SK-N-SH treated with all-trans-retinoic acid at 6 μM for 48 hours (cell line): ENCODE data around the gene OXNAD1.

Experiments
- ATAC-seq: fragments of 200-7000 bp; cut with Tn5 transposase; 3 replicates; pipeline ENCODE4 v1.9.1; 2020; ENCODE audit warnings: mild to moderate bottlenecking, moderate library complexity
- ARNTL ChIP-seq: fragments of 450-650 bp; formaldehyde crosslinking; IDR thresholded peaks from 2 replicates; pipeline ENCODE4 v1.5.0; 2020; ENCODE audit warnings: low read depth, mild to moderate bottlenecking, moderate library complexity, borderline replicate concordance
- BACH2 ChIP-seq: fragments of 250-450 bp; sonication (Bioruptor Pico); IDR thresholded peaks from 2 replicates; pipeline ENCODE4 v1.9.0; 2021; ENCODE audit warnings: mild to moderate bottlenecking, borderline replicate concordance
- CSDC2 ChIP-seq: fragments of 250-450 bp; sonication (Bioruptor Pico); IDR thresholded peaks from 2 replicates; pipeline ENCODE4 v1.5.0; 2020; ENCODE audit warnings: mild to moderate bottlenecking, moderate library complexity
- ESRRG ChIP-seq: fragments of 250-450 bp; sonication (Bioruptor Pico); IDR thresholded peaks from 2 replicates; pipeline ENCODE4 v1.6.1; 2021; ENCODE audit warnings: mild to moderate bottlenecking
- GLIS3 ChIP-seq: fragments of 250-450 bp; sonication (Bioruptor Pico); IDR thresholded peaks from 2 replicates; pipeline ENCODE4 v1.5.0; 2020; ENCODE audit warnings: mild to moderate bottlenecking, moderate library complexity
- ISL1 ChIP-seq: fragments of 250-450 bp; sonication (Bioruptor Pico); IDR thresholded peaks from 2 replicates; pipeline ENCODE4 v2.1.2; 2022; ENCODE audit warnings: mild to moderate bottlenecking, moderate library complexity
- OSR1 ChIP-seq: fragments of 250-450 bp; sonication (Bioruptor Pico); IDR thresholded peaks from 2 replicates; pipeline ENCODE4 v1.8.0; 2022; ENCODE audit warnings: moderate library complexity, mild to moderate bottlenecking, inconsistent platforms
- PATZ1 ChIP-seq: fragments of 250-450 bp; sonication (Bioruptor Pico); IDR thresholded peaks from 2 replicates; pipeline ENCODE4 v1.8.0; 2020; ENCODE audit warnings: mild to moderate bottlenecking, moderate library complexity, borderline replicate concordance
- PPARA ChIP-seq: fragments of 250-450 bp; sonication (Bioruptor Pico); IDR thresholded peaks from 2 replicates; pipeline ENCODE4 v1.5.0; 2020; ENCODE audit warnings: mild to moderate bottlenecking, borderline replicate concordance
- RARB ChIP-seq: fragments of 250-450 bp; sonication (Bioruptor Pico); IDR thresholded peaks from 2 replicates; pipeline ENCODE4 v1.8.0; 2021; ENCODE audit warnings: mild to moderate bottlenecking, moderate library complexity
- SNAI2 ChIP-seq: fragments of 250-450 bp; sonication (Bioruptor Pico); IDR thresholded peaks from 2 replicates; pipeline ENCODE4 v1.5.0; 2020; ENCODE audit warnings: mild to moderate bottlenecking, moderate library complexity
- TCF4 ChIP-seq: fragments of 250-450 bp; sonication (Bioruptor Pico); IDR thresholded peaks from 2 replicates; pipeline ENCODE4 v1.8.0; 2021; ENCODE audit warnings: mild to moderate bottlenecking, moderate library complexity, borderline replicate concordance
- TOX ChIP-seq: fragments of 250-450 bp; sonication (Bioruptor Pico); IDR thresholded peaks from 2 replicates; pipeline ENCODE4 v1.8.0; 2021; ENCODE audit warnings: mild to moderate bottlenecking, moderate library complexity, borderline replicate concordance
- ZC3H10 ChIP-seq: fragments of 250-450 bp; sonication (Bioruptor Pico); IDR thresholded peaks from 2 replicates; pipeline ENCODE4 v1.5.1; 2021; ENCODE audit warnings: mild to moderate bottlenecking, moderate library complexity
- ZFP3 ChIP-seq: fragments of 250-450 bp; sonication (Bioruptor Pico); IDR thresholded peaks from 2 replicates; pipeline ENCODE4 v1.5.0; 2020; ENCODE audit warnings: mild to moderate bottlenecking, moderate library complexity
- ZFP30 ChIP-seq: fragments of 450-650 bp; formaldehyde crosslinking; IDR thresholded peaks from 2 replicates; pipeline ENCODE4 v1.5.0; 2022; ENCODE audit warnings: mild to moderate bottlenecking, moderate library complexity
- ZNF565 ChIP-seq: fragments of 450-650 bp; formaldehyde crosslinking; conservative IDR thresholded peaks from 2 replicates; pipeline ENCODE4 v1.5.0; 2020; ENCODE audit warnings: low read depth, mild to moderate bottlenecking, moderate library complexity
- ZNF70 ChIP-seq: fragments of 450-650 bp; formaldehyde crosslinking; IDR thresholded peaks from 2 replicates; pipeline ENCODE4 v1.5.0; 2020; ENCODE audit warnings: mild to moderate bottlenecking, moderate library complexity
- ZNF8 ChIP-seq: fragments of 450-650 bp; formaldehyde crosslinking; IDR thresholded peaks from 2 replicates; pipeline ENCODE4 v1.5.0; 2020; ENCODE audit warnings: mild to moderate bottlenecking, moderate library complexity
- TF ChIP-seq, protein P1 (sequence below): fragments of 250-450 bp; sonication (Bioruptor Pico); IDR thresholded peaks from 2 replicates; pipeline ENCODE4 v1.5.1; 2021; ENCODE audit warnings: mild to moderate bottlenecking, moderate library complexity
- TF ChIP-seq, protein P2 (sequence below): fragments of 250-450 bp; sonication (Bioruptor Pico); IDR thresholded peaks from 2 replicates; pipeline ENCODE4 v1.5.1; 2020; ENCODE audit warnings: low read depth, mild to moderate bottlenecking, moderate library complexity
- TF ChIP-seq, protein P3 (sequence below): fragments of 250-450 bp; sonication (Bioruptor Pico); IDR thresholded peaks from 2 replicates; pipeline ENCODE4 v1.5.0; 2020; ENCODE audit warnings: mild to moderate bottlenecking, moderate library complexity

Gene OXNAD1

GRCh38 chr3:16330351-16330750 is 65.3 kb downstream of the OXNAD1 start:
- no peak for ATAC-seq
- TF ChIP-seq ESRRG (CRISPR knock-in tag): no peak

GRCh38 chr3:16331319-16331883 is 66.4 kb downstream of the OXNAD1 start:
- no peak for ATAC-seq
- TF ChIP-seq CSDC2 (CRISPR knock-in tag): no peak

DNA sequence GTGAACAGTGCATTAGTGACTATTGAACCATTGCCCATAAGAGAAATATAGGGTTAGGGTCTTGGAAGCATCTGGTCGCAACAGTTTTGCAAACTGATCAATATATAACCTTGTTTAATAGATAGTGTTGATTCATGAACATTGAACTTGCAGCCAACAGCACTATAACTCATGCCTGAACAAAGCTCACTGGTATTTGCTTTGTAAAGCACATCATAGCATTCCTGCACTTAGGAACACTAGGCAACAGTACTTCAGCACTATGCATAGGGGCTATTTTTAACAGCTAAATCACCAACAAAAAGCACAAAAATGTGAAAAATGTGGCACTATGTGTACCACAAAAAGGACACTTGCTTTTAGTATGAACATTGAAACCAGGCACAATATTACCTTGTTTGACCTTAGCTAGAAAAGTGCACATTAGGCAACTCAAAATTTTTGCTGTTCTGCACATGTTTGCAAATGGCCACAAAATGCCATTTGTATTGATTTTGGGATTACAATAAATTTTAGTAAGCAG is 68.0 kb downstream of the OXNAD1 start:
- TF ChIP-seq, protein P1, sequence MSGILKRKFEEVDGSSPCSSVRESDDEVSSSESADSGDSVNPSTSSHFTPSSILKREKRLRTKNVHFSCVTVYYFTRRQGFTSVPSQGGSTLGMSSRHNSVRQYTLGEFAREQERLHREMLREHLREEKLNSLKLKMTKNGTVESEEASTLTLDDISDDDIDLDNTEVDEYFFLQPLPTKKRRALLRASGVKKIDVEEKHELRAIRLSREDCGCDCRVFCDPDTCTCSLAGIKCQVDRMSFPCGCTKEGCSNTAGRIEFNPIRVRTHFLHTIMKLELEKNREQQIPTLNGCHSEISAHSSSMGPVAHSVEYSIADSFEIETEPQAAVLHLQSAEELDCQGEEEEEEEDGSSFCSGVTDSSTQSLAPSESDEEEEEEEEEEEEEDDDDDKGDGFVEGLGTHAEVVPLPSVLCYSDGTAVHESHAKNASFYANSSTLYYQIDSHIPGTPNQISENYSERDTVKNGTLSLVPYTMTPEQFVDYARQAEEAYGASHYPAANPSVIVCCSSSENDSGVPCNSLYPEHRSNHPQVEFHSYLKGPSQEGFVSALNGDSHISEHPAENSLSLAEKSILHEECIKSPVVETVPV (CRISPR knock-in tag): no peak
- TF ChIP-seq ZFP30 (CRISPR knock-in tag): no peak
- TF ChIP-seq ZNF8 (CRISPR knock-in tag): no peak
- TF ChIP-seq ARNTL (CRISPR knock-in tag): no peak
- TF ChIP-seq GLIS3: no peak
- TF ChIP-seq ZFP3 (CRISPR knock-in tag): no peak
- TF ChIP-seq, protein P2, sequence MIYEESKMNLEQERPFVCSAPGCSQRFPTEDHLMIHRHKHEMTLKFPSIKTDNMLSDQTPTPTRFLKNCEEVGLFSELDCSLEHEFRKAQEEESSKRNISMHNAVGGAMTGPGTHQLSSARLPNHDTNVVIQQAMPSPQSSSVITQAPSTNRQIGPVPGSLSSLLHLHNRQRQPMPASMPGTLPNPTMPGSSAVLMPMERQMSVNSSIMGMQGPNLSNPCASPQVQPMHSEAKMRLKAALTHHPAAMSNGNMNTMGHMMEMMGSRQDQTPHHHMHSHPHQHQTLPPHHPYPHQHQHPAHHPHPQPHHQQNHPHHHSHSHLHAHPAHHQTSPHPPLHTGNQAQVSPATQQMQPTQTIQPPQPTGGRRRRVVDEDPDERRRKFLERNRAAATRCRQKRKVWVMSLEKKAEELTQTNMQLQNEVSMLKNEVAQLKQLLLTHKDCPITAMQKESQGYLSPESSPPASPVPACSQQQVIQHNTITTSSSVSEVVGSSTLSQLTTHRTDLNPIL (CRISPR knock-in tag): no peak
- no peak for TF ChIP-seq RARB (CRISPR knock-in tag)
- TF ChIP-seq ISL1: no peak
- TF ChIP-seq PPARA (CRISPR knock-in tag): no peak
- TF ChIP-seq BACH2 (CRISPR knock-in tag): no peak
- TF ChIP-seq TOX (CRISPR knock-in tag): no peak
- no peak for TF ChIP-seq OSR1 (CRISPR knock-in tag)
- TF ChIP-seq ZNF70 (CRISPR knock-in tag): no peak
- TF ChIP-seq, protein P3, sequence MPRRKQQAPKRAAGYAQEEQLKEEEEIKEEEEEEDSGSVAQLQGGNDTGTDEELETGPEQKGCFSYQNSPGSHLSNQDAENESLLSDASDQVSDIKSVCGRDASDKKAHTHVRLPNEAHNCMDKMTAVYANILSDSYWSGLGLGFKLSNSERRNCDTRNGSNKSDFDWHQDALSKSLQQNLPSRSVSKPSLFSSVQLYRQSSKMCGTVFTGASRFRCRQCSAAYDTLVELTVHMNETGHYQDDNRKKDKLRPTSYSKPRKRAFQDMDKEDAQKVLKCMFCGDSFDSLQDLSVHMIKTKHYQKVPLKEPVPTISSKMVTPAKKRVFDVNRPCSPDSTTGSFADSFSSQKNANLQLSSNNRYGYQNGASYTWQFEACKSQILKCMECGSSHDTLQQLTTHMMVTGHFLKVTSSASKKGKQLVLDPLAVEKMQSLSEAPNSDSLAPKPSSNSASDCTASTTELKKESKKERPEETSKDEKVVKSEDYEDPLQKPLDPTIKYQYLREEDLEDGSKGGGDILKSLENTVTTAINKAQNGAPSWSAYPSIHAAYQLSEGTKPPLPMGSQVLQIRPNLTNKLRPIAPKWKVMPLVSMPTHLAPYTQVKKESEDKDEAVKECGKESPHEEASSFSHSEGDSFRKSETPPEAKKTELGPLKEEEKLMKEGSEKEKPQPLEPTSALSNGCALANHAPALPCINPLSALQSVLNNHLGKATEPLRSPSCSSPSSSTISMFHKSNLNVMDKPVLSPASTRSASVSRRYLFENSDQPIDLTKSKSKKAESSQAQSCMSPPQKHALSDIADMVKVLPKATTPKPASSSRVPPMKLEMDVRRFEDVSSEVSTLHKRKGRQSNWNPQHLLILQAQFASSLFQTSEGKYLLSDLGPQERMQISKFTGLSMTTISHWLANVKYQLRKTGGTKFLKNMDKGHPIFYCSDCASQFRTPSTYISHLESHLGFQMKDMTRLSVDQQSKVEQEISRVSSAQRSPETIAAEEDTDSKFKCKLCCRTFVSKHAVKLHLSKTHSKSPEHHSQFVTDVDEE (CRISPR knock-in tag): no peak
- TF ChIP-seq TCF4 (CRISPR knock-in tag): no peak
- TF ChIP-seq ZC3H10 (CRISPR knock-in tag): no peak
- no peak for TF ChIP-seq PATZ1
- no peak for TF ChIP-seq ESRRG (CRISPR knock-in tag)
- TF ChIP-seq ZNF565: no peak
- TF ChIP-seq, all 23 proteins: peak for 0
- peak; percentile 92 for ATAC-seq

DNA sequence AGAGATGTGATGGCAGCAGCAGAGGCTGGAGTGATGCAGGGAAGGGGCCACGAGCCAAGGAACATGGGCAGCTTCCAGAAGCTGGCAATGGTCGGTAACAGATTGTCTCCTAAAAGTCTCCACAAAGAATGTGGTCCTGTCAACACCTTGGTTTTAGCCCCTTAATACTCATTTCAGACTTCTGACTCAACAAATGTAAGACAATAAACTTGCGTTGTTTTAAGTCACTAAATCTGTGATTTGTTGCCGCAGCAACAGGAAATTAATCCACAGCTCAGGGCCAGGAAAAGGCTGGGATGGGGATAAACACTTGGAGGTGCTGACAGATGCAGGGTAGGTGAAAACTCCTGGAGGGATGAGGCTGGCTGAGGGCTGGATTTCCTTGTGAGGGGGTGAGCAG is 69.9 kb downstream of the OXNAD1 start:
- no peak for ATAC-seq
- TF ChIP-seq ZNF70 (CRISPR knock-in tag) (no peak), ZNF565 (no peak), PPARA (CRISPR knock-in tag) (no peak), CSDC2 (CRISPR knock-in tag) (no peak), SNAI2 (CRISPR knock-in tag) (no peak)
